Endodermal cell (in vitro differentiated cells): Measurements from ENCODE around the gene NSUN2. TPM values are rescaled to one million over a fixed set of nuclear protein-coding genes. Genes with fewer than 3 reads are reported as not detected.

Source experiments
- DNase-seq: peaks from one replicate; pipeline ENCODE4 v3.0.0-alpha.2; 2017
- H3K27ac ChIP-seq: 2 replicates; pipeline ENCODE4 v1.5.1; 2013; ENCODE audit warnings: mild to moderate bottlenecking, low read depth, low read length, moderate library complexity
- H3K27me3 ChIP-seq: 2 replicates; pipeline ENCODE4 v1.6.1; 2013; ENCODE audit warnings: mild to moderate bottlenecking, low read length, moderate library complexity; ENCODE audit not compliant: insufficient read depth, control insufficient read depth, poor library complexity, severe bottlenecking
- H3K36me3 ChIP-seq: 2 replicates; pipeline ENCODE4 v1.7.0; 2013; ENCODE audit warnings: mild to moderate bottlenecking, low read length, moderate library complexity; ENCODE audit not compliant: control insufficient read depth, insufficient read depth
- H3K4me1 ChIP-seq: one replicate; pipeline ENCODE4 v1.7.0; 2013; ENCODE audit warnings: low read length; ENCODE audit not compliant: control insufficient read depth, insufficient read depth
- H3K4me3 ChIP-seq: 2 replicates; pipeline ENCODE4 v1.5.1; 2013; ENCODE audit warnings: mild to moderate bottlenecking, low read length, moderate library complexity
- H3K9ac ChIP-seq: 2 replicates; pipeline ENCODE4 v1.6.1; 2013; ENCODE audit warnings: mild to moderate bottlenecking, low read length, moderate library complexity; ENCODE audit not compliant: poor library complexity, severe bottlenecking; ENCODE audit errors: extremely low read depth
- H3K9me3 ChIP-seq: 2 replicates; pipeline ENCODE4 v1.6.1; 2013; ENCODE audit warnings: mild to moderate bottlenecking, low read length, moderate library complexity; ENCODE audit not compliant: control insufficient read depth
- H3K27ac Mint-ChIP-seq: 2 replicates; pipeline ENCODE4 v1.8.0; 2020; ENCODE audit warnings: mixed read lengths
- H3K27me3 Mint-ChIP-seq: 2 replicates; pipeline ENCODE4 v1.8.0; 2021; ENCODE audit warnings: mild to moderate bottlenecking, mixed read lengths; ENCODE audit not compliant: insufficient read depth
- H3K36me3 Mint-ChIP-seq: 2 replicates; pipeline ENCODE4 v1.8.0; 2020; ENCODE audit warnings: low read depth, mixed read lengths
- H3K4me1 Mint-ChIP-seq: 2 replicates; pipeline ENCODE4 v1.8.0; 2020; ENCODE audit warnings: mixed read lengths
- H3K4me3 Mint-ChIP-seq: 2 replicates; pipeline ENCODE4 v1.8.0; 2020; ENCODE audit warnings: mild to moderate bottlenecking, moderate library complexity, mixed read lengths
- H3K9me3 Mint-ChIP-seq: 2 replicates; pipeline ENCODE4 v1.8.0; 2020; ENCODE audit warnings: mild to moderate bottlenecking, mixed read lengths
- CTCF ChIP-seq: fragments of 200-600 bp; sonication (generic); conservative IDR thresholded peaks from 2 replicates; pipeline ENCODE4 v1.5.0; 2021; ENCODE audit warnings: antibody characterized with exemption, mild to moderate bottlenecking
- WGBS, 2 experiments: methylation state at CpG; one replicate each; pipeline versions ENCODE4 v1.1.5 to v1.1.7; 2013; ENCODE audit warnings: missing lambda C conversion rate in 2 of 2, mixed read lengths in 1 of 2; ENCODE audit not compliant: insufficient coverage in 1 of 2, insufficient read length in 1 of 2; 5-methylcytosine and 5-hydroxymethylcytosine counted together
- total RNA-seq, 2 donors: library from RNA; stranded (reverse); fragmentation: NEBNext Ultra II Directional in 1 of 2; extraction: Animal tissue kit (Norgen Biotek cat#: 25700) in 1 of 2; gene quantifications; 2 replicates in 1 of 2; 3 replicates in 1 of 2; pipeline ENCODE4 v1.2.1, GENCODE V29; 2021

The NSUN2 gene
- total RNA-seq, 2 donors from 2014 or later, result 71.8 to 90.8 TPM

- no peak for DNase-seq
- Histone ChIP-seq H3K4me3 (no peak overlapping the region), H3K4me1 (no peaks in the 10 kb centered on the region), H3K27me3 (no peaks in the 10 kb centered on the region), H3K9me3 (no peaks in the 10 kb centered on the region), H3K9ac (no peak overlapping the region), H3K36me3 (peaks cover 5% of the 10 kb centered on the region), H3K27ac (no peak overlapping the region)
- peaks cover 15% of the 10 kb centered on the region for H3K4me1 Mint-ChIP-seq
- H3K27ac Mint-ChIP-seq, result no peak overlapping the region
- H3K27me3 Mint-ChIP-seq, result peaks cover 1% of the 10 kb centered on the region
- peaks cover 5% of the 10 kb centered on the region for H3K9me3 Mint-ChIP-seq
- no peak overlapping the region for H3K4me3 Mint-ChIP-seq
- 90 to 93% methylated on average over 3 to 6 of the region's 6 CpGs for WGBS, 2 experiments
- H3K36me3 Mint-ChIP-seq, result peaks cover 23% of the 10 kb centered on the region
- TF ChIP-seq CTCF, result no peak
Measured at GRCh38 chr5:6644794-6645241, 12.0 kb upstream of the NSUN2 start.

GRCh38 chr5:6642655-6643054 lies 9.8 kb upstream of the NSUN2 start:
- H3K4me1 Mint-ChIP-seq, result peaks cover 13% of the 10 kb centered on the region
- TF ChIP-seq CTCF, result no peak
- no peak for DNase-seq
- no peak overlapping the region for H3K4me3 Mint-ChIP-seq
- no peak overlapping the region for H3K9ac ChIP-seq
- peaks cover 17% of the 10 kb centered on the region for H3K36me3 Mint-ChIP-seq
- no peak overlapping the region for H3K27ac ChIP-seq
- no peaks in the 10 kb centered on the region for H3K27me3 ChIP-seq
- no peaks in the 10 kb centered on the region for H3K9me3 Mint-ChIP-seq
- no peak overlapping the region for H3K4me3 ChIP-seq
- H3K27ac Mint-ChIP-seq, result no peak overlapping the region
- no peaks in the 10 kb centered on the region for H3K9me3 ChIP-seq
- peaks cover 3% of the 10 kb centered on the region for H3K27me3 Mint-ChIP-seq
- H3K4me1 ChIP-seq, result no peaks in the 10 kb centered on the region
- H3K36me3 ChIP-seq, result peaks cover 5% of the 10 kb centered on the region
- 73% methylated on average over 1 of the region's 1 CpG; no CpG with 5 or more reads in 1 of the 2 experiments for WGBS, 2 experiments

- Mint-ChIP-seq H3K27me3 (peaks cover 18% of the 10 kb centered on the region), H3K4me3 (no peak overlapping the region), H3K36me3 (peaks cover 2% of the 10 kb centered on the region), H3K27ac (no peak overlapping the region), H3K4me1 (peaks cover 28% of the 10 kb centered on the region), H3K9me3 (no peaks in the 10 kb centered on the region)
- WGBS, 2 experiments, result 92 to 96% methylated on average over 4 of the region's 4 CpGs
- Histone ChIP-seq H3K9ac (no peak overlapping the region), H3K27me3 (no peaks in the 10 kb centered on the region), H3K4me1 (peaks cover 7% of the 10 kb centered on the region), H3K9me3 (no peaks in the 10 kb centered on the region), H3K36me3 (no peaks in the 10 kb centered on the region), H3K27ac (no peak overlapping the region), H3K4me3 (no peak overlapping the region)
- DNase-seq, result no peak
- no peak for TF ChIP-seq CTCF
Measured at GRCh38 chr5:6638236-6638635, 5.4 kb upstream of the NSUN2 start.
